Stimulated activated effector memory CD8-positive, alpha-beta T cell treated with anti-CD3 and anti-CD28 coated beads, Interleukin-12 subunit alpha, Interleukin-12 subunit beta, amount 100 ng/mL, for 72 hours (primary cell): ENCODE results near the gene CSH2.
"Not testable (repeated sequence)": the region's sequence is repeated elsewhere in the genome, so short reads cannot be mapped to it uniquely, and the experiment has no call there.

Source experiments
- ATAC-seq: fragments of 150-1000 bp; cut with Tn5 transposase; 2 replicates; pipeline ENCODE4 v1.10.0; 2021
- DNase-seq, 2 donors: peaks; one replicate each; pipeline ENCODE4 v3.0.0; 2021 to 2022; ENCODE audit warnings: low spot score in 2 of 2
- H3K27ac Mint-ChIP-seq: one replicate; pipeline ENCODE4 v1.8.0; 2022; ENCODE audit warnings: mild to moderate bottlenecking, mixed read lengths
- H3K36me3 Mint-ChIP-seq: one replicate; pipeline ENCODE4 v1.8.0; 2022; ENCODE audit warnings: mild to moderate bottlenecking, mixed read lengths
- H3K4me1 Mint-ChIP-seq: one replicate; pipeline ENCODE4 v1.8.0; 2022; ENCODE audit warnings: mixed read lengths
- H3K4me3 Mint-ChIP-seq: one replicate; pipeline ENCODE4 v1.8.0; 2022; ENCODE audit warnings: mild to moderate bottlenecking, mixed read lengths
- H3K9me3 Mint-ChIP-seq: one replicate; pipeline ENCODE4 v1.8.0; 2022; ENCODE audit warnings: mixed read lengths

The CSH2 gene

DNA sequence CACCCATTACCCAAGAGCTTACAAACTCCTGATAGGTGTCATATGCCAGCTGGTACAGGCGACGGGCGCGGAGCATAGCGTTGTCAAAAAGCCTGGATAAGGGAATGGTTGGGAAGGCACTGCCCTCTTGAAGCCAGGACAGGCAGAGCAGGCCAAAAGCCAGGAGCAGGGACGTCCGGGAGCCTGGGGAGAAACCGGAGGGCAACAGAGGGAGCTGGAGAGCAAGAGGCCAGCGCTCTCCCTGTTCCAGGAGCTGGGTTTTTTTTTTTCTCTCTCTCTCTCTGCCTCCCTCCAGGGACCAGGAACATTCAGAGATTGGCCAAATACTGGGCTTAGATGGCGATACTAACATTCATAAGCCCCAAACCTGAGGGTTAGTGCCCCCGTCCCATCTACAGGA, 7.9 kb upstream of the CSH2 start:
- H3K4me3 Mint-ChIP-seq, DNase-seq, H3K36me3 Mint-ChIP-seq, H3K4me1 Mint-ChIP-seq, ATAC-seq, H3K9me3 Mint-ChIP-seq, H3K27ac Mint-ChIP-seq: not testable (repeated sequence)

DNA sequence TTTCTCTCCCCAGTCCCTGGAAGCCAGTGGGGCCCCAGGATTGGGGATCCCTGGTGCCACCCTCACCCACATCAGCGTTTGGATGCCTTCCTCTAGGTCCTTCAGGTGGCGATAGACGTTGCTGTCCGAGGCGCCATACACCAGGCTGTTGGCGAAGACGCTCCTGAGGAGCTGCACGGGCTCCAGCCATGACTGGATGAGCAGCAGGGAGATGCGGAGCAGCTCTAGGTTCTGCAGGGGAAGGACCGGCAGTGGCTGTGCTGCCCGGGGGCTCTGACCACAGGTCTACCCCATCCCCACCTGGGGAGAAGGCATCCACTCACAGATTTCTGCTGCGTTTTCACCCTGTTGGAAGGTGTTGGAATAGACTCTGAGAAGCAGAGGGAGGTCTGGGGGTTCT, 7.2 kb upstream of the CSH2 start:
- ATAC-seq (no peak), DNase-seq (no peak)
- Mint-ChIP-seq H3K4me1 (peaks cover 6% of the 10 kb centered on the region), H3K27ac (no peak overlapping the region), H3K36me3 (no peaks in the 10 kb centered on the region), H3K4me3 (no peak overlapping the region), H3K9me3 (no peaks in the 10 kb centered on the region)

DNA sequence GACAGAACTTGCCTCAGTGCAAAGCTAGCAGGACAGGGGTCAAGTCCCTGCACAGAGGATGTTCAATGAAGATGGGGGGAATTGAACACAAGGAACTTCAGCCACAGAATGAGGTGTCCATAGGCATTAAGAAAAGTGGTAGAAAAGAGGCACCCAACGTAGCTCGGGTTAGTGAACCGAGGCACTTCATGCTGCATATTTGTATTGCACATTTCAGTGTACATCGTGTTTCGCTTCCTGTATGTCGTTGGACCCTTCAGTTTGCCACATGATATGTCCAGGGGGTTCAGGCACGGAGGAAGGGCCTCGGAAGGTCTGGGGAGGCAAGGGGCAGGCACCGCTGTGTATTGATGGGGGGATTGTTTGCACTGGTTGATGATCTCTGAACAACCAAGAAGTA, 4.9 kb upstream of the CSH2 start:
- H3K4me1 Mint-ChIP-seq, DNase-seq, H3K9me3 Mint-ChIP-seq, H3K4me3 Mint-ChIP-seq, H3K36me3 Mint-ChIP-seq, ATAC-seq, H3K27ac Mint-ChIP-seq: not testable (repeated sequence)

DNA sequence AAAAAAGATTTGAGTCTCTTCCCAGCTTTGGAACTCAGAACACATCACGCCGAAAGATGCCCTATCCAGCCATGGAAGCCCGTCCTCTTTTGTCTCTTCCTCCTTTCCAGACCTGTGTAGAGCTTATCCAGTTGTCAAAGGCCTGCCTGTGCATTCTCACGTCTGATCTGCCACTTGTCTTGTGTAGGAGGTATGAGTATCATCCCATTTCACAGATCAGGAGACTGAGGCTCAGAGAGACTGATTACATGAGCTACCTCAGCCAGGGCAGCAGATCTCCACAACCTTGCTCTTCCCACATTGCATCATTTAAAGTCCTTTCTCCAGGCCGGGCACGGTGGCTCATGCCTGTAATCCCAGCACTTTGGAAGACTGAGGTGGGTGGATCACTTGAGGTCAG, 1.2 kb upstream of the CSH2 start:
- not testable (repeated sequence) for H3K27ac Mint-ChIP-seq, H3K4me1 Mint-ChIP-seq, H3K4me3 Mint-ChIP-seq, DNase-seq, H3K36me3 Mint-ChIP-seq, ATAC-seq, H3K9me3 Mint-ChIP-seq

DNA sequence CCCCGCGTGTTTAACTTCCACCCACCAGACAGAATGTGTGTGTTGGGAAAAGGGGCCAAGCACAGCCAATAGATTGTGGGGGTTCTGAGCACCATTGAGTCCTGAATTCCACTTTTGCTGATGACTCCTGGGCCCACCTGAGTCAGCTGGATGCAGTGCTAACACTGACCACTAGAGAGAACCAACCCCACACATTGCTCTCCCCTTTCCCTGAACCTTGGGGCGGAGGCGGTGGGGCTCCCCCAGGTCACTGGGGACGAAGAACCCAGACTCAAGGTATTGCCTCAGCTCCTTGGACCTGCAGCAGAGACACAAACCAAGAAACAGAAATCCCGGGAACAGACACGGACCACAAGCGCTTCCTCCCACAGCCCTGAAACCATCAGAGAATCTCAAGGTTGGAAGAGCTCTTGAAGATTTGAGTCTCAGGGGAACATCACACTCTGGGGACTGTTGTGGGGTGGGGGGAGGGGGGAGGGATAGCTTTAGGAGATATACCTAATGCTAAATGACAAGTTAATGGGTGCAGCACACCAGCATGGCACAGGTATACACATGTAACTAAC, 667 bp upstream of the CSH2 start:
- H3K4me1 Mint-ChIP-seq, ATAC-seq, H3K27ac Mint-ChIP-seq, H3K36me3 Mint-ChIP-seq, DNase-seq, H3K4me3 Mint-ChIP-seq, H3K9me3 Mint-ChIP-seq: not testable (repeated sequence)

DNA sequence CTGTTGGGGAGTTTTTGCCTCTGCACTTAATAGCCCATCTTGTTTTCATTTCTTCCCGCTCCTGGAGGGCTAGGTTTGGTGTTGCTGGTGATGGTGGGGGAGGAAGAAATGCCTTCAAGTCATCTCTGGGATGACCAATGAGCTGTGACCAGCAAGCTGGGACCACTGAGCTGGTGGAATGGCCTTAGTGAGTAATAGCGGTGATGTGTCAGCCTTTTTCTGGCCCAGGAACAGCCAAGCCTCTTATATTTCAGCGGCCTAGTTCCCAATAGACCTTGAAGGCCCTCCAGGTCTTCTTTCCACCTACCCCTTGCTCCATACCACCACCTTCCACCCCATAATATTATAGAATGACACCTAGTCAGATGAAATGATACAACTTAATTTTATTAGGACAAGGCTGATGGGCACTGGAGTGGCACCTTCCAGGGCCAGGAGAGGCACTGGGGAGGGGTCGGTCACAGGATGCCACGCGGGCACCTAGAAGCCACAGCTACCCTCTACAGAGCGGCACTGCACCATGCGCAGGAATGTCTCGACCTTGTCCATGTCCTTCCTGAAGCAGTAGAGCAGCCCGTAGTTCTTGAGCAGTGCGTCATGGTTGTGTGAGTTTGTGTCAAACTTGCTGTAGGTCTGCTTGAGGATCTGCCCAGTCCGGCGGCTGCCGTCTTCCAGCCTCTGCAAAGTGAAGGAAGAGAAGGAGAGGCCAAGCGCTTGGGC, 1.7 kb downstream of the CSH2 start:
- not testable (repeated sequence) for H3K4me1 Mint-ChIP-seq, H3K27ac Mint-ChIP-seq, H3K36me3 Mint-ChIP-seq, ATAC-seq, H3K9me3 Mint-ChIP-seq, DNase-seq, H3K4me3 Mint-ChIP-seq

DNA sequence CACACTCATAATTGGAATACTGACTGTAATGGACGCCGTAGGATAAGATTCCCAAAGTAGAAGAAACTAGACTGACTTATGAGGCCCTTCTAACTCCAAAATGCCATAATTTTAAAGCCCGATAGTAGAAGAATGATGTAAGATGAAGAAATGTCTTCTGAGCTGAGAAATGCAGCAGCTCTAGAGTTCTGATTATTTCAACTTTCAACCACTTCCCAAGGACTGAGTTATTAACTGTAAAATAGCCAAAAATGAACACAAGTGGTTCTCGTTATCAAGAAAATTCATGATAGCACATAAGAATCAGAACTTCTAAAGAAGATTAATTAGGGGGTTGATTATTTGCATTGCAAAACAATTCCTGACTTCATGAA, 3.2 kb downstream of the CSH2 start:
- not testable (repeated sequence) for DNase-seq, H3K27ac Mint-ChIP-seq, H3K4me1 Mint-ChIP-seq, H3K4me3 Mint-ChIP-seq, H3K36me3 Mint-ChIP-seq, H3K9me3 Mint-ChIP-seq, ATAC-seq

DNA sequence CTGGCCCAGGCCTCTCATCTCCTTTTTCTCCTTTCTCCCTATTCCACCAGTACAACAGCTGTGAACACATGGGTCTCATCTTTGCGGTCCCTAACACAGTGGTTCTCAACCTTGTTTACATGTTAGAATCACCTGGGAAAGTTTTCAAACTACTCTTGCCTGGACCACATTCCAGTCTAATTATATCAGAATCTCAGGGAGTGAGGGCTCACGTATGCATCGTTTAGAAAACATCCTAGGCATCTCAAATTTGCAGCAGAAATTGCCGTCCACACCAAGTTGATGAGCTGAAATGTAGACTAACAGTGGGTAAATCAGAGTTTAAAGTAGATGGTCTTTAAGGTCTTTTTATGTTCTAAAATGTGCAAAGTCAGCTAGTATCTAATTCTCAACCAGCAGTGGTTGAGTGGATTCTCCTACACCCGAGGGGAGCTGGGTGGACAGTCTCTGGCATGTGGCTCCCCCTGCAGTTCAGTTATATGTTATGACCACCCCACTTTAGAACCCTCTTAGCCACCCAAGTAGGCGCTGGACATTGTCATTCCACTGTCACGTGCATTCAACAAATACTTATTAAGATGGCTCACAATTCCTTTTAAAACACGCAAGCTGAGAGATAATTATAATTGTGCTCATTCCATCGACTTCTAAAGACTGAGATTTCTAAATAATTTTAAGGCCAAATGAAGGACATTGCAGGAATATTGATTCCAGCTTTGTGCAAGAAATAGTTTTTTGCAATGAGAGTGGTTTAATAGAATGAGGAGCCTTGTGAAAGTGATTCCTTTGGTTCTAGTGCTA, 3.8 kb downstream of the CSH2 start:
- not testable (repeated sequence) for DNase-seq, H3K4me3 Mint-ChIP-seq, H3K36me3 Mint-ChIP-seq, H3K27ac Mint-ChIP-seq, H3K9me3 Mint-ChIP-seq, ATAC-seq, H3K4me1 Mint-ChIP-seq

DNA sequence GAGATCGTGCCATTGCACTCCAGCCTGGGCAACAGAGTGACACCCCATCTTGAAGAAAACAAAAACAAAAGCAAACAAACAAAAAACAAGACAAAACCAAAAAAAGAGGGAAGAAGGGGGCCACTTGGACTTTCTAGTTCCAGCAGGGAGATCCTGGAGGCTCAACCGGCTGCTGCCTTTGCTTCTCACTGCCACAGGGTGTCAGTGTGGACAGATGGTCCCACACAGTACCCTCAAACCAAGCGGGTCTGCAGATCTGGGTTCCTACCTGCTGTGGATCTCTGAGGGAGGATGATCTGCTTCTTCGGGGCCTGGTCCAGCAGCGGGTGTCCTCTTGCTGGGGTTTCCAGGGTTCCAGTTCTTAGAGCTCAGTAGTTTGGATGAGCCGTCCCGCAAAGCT, 6.9 kb downstream of the CSH2 start:
- not testable (repeated sequence) for ATAC-seq, DNase-seq, H3K9me3 Mint-ChIP-seq, H3K27ac Mint-ChIP-seq, H3K4me1 Mint-ChIP-seq, H3K36me3 Mint-ChIP-seq, H3K4me3 Mint-ChIP-seq

DNA sequence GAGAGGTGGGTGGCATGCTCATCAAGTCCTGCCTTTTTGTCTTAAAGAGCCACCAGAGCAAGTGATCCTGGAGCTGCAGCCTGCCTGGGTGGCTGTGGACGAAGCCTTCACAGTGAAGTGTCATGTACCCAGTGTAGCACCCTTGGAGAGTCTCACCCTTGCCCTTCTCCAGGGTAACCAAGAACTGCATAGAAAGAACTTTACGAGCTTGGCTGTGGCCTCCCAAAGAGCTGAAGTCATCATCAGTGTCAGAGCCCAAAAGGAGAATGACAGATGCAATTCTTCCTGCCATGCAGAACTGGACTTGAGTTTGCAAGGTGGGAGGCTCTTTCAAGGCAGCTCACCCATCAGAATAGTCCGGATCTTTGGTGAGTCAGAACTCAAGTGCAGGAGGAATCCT, 14.2 kb downstream of the CSH2 start:
- DNase-seq (no peak), ATAC-seq (no peak)
- Mint-ChIP-seq H3K4me3 (no peak overlapping the region), H3K9me3 (no peaks in the 10 kb centered on the region), H3K36me3 (no peaks in the 10 kb centered on the region), H3K27ac (no peak overlapping the region), H3K4me1 (no peaks in the 10 kb centered on the region)

DNA sequence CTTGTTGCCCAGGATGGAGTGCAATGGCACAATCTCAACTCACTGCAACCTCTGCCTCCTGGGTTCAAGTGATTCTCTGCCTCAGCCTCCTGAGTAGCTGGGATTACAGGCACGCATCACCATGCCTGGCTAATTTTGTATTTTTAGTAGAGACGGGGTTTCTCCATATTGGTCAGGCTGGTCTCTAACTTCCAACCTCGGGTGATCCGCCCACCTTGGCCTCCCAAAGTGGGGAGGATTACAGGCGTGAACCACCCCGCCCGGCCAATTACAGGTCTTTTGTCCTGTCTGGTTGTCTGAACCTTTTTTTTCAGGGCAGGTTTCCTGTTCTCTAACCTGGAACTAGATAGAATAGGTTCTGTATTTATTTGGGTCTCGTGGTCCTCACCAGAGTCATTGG, 17.1 kb downstream of the CSH2 start:
- H3K27ac Mint-ChIP-seq, H3K4me1 Mint-ChIP-seq, H3K36me3 Mint-ChIP-seq, DNase-seq, H3K9me3 Mint-ChIP-seq, ATAC-seq, H3K4me3 Mint-ChIP-seq: not testable (repeated sequence)

DNA sequence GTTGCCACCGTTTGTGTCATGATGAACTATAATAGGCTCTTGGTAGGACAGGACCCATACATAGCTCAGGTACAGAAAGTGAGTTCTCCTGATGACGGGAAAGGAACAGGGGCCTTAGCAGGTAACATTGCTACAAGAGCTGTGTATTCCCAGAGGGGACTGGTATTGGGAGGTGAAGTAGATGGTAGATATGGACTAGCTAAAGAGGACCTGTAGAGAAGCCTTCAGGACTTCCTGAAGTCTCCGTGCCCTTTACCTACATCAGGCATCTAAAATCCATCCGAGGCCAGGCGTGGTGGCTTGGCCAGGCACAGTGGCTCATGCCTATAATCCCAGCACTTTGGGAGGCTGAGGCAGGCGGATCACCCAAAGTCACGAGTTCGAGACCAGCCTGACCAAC, 18.3 kb downstream of the CSH2 start:
- Mint-ChIP-seq H3K36me3 (no peaks in the 10 kb centered on the region), H3K9me3 (no peaks in the 10 kb centered on the region), H3K4me3 (no peak overlapping the region), H3K27ac (no peak overlapping the region), H3K4me1 (no peaks in the 10 kb centered on the region)
- DNase-seq (no peak), ATAC-seq (no peak)

DNA sequence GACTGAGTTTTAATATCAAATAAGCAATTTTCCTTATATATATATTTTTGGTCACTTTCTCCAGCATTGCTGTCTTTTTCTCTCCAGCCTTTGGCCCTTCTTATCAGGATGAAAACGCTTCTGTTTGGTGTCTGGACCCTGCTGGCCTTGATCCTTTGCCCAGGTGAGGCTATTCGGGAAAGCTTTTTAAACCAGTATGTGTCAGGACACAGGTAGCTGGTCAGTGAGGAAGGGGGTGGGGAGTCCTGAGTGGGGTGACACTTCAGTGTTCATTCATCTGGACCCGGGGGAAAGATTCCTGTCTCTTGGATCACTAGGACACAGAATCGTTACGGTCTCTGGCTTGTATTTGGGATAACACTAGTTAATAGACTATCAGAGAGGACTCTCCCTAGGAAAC, 18.8 kb downstream of the CSH2 start:
- no peaks in the 10 kb centered on the region for H3K4me1 Mint-ChIP-seq
- no peak for DNase-seq
- H3K4me3 Mint-ChIP-seq, result no peak overlapping the region
- ATAC-seq, result no peak
- no peak overlapping the region for H3K27ac Mint-ChIP-seq
- H3K9me3 Mint-ChIP-seq, result no peaks in the 10 kb centered on the region
- no peaks in the 10 kb centered on the region for H3K36me3 Mint-ChIP-seq

DNA sequence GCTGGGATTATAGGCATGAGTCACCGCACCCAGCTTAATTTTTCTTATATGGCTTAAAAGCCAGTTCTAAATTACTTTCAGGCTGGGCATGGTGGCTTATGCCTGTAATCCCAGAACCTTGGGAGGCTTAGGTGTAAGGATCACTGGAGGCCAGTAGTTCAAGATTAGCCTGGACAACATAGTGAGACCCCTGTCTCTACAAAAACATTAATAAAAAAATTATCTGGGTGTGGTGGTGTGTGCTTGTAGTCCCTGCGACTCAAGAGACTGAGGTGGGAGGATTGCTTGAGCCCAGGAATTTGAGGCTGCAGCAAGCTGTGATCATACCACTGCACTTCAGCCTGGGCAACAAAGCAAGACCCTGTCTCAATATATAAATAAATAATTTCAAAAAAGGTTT, 20.2 kb downstream of the CSH2 start:
- H3K4me1 Mint-ChIP-seq, result peaks cover 14% of the 10 kb centered on the region
- DNase-seq (no peak), ATAC-seq (no peak)
- no peak overlapping the region for H3K27ac Mint-ChIP-seq
- H3K9me3 Mint-ChIP-seq, result no peaks in the 10 kb centered on the region
- H3K36me3 Mint-ChIP-seq, result no peaks in the 10 kb centered on the region
- no peak overlapping the region for H3K4me3 Mint-ChIP-seq

DNA sequence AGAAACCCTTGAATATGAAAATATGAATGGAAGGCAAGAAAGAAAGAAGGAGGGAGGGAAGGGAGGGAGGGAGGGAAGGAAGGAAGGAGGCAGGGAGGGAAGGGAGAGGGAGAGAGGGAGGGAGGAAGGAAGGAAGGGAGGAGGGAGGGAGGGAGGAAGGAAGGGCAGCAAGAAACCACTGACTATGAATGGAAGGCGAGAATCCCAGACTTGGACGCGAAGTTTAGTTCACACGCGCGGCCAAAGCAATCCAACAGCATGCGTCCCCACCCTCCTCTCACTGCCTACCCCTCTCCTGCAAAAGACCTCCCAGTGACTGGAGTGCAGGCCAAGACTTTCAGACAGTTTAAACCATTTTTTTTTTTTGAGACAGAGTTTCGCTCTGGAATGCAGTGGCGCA, 23.1 kb downstream of the CSH2 start:
- peaks cover 5% of the 10 kb centered on the region for H3K9me3 Mint-ChIP-seq
- H3K4me1 Mint-ChIP-seq, result peaks cover 21% of the 10 kb centered on the region
- DNase-seq (no peak), ATAC-seq (no peak)
- H3K27ac Mint-ChIP-seq, result no peak overlapping the region
- no peak overlapping the region for H3K4me3 Mint-ChIP-seq
- H3K36me3 Mint-ChIP-seq, result no peaks in the 10 kb centered on the region
